Mesenchymal stem cell (in vitro differentiated cells and primary cell): ENCODE data around the gene CCL1.
A peak's percentile ranks its signal among the peaks of the same experiment; 100 is the strongest.

Source experiments
- DNase-seq: peaks from one replicate; pipeline ENCODE4 v3.0.0-alpha.2; 2013
- H2AFZ ChIP-seq: one replicate; pipeline ENCODE4 v1.6.1; 2013; ENCODE audit warnings: low read depth, mild to moderate bottlenecking, control low read depth, inconsistent platforms, low read length, moderate library complexity
- H2AK5ac ChIP-seq: 2 replicates; pipeline ENCODE4 v1.6.1; 2013; ENCODE audit warnings: low read length, moderate library complexity, mild to moderate bottlenecking, inconsistent platforms; ENCODE audit not compliant: severe bottlenecking
- H2BK120ac ChIP-seq: one replicate; pipeline ENCODE4 v1.6.1; 2013; ENCODE audit warnings: low read depth, mild to moderate bottlenecking, inconsistent platforms, low read length, moderate library complexity
- H2BK12ac ChIP-seq, 2 experiments: one replicate each; pipeline ENCODE4 v1.6.1; 2013; ENCODE audit warnings: inconsistent platforms in 2 of 2, low read length in 2 of 2, mild to moderate bottlenecking in 2 of 2, moderate library complexity in 2 of 2, control low read depth in 1 of 2
- H2BK15ac ChIP-seq: one replicate; pipeline ENCODE4 v1.6.1; 2013; ENCODE audit warnings: mild to moderate bottlenecking, low read depth, inconsistent platforms; ENCODE audit not compliant: poor library complexity, severe bottlenecking
- H2BK5ac ChIP-seq: 2 replicates; pipeline ENCODE4 v1.6.1; 2013; ENCODE audit warnings: low read depth, mild to moderate bottlenecking, low read length, control low read depth, inconsistent platforms; ENCODE audit not compliant: poor library complexity, severe bottlenecking
- H3K14ac ChIP-seq, 2 experiments: one replicate each; pipeline ENCODE4 v1.6.1; 2013; ENCODE audit warnings: inconsistent platforms in 2 of 2, low read length in 2 of 2, control low read depth in 1 of 2, mild to moderate bottlenecking in 1 of 2, moderate library complexity in 1 of 2
- H3K18ac ChIP-seq, 2 experiments: one replicate each; pipeline ENCODE4 v1.6.1; 2013; ENCODE audit warnings: inconsistent platforms in 2 of 2, low read length in 2 of 2, control low read depth in 1 of 2, low read depth in 1 of 2, mild to moderate bottlenecking in 1 of 2
- H3K23ac ChIP-seq, 2 experiments: one replicate each; pipeline ENCODE4 v1.6.1; 2013; ENCODE audit warnings: inconsistent platforms in 2 of 2, low read length in 2 of 2, mild to moderate bottlenecking in 2 of 2, moderate library complexity in 2 of 2, control low read depth in 1 of 2
- H3K27ac ChIP-seq: 2 replicates; pipeline ENCODE4 v1.5.1; 2013; ENCODE audit warnings: mild to moderate bottlenecking, moderate library complexity, low read length, control low read depth, inconsistent platforms; ENCODE audit not compliant: poor library complexity, severe bottlenecking
- H3K27me3 ChIP-seq, 2 experiments: 2 replicates each; pipeline versions ENCODE4 v1.6.1 to v1.7.0; 2013; ENCODE audit warnings: low read length in 2 of 2, mild to moderate bottlenecking in 2 of 2, moderate library complexity in 2 of 2, control low read depth in 1 of 2, inconsistent platforms in 1 of 2; ENCODE audit not compliant: control insufficient read depth in 1 of 2, insufficient read depth in 1 of 2
- H3K36me3 ChIP-seq, 2 experiments: 2 replicates each; pipeline versions ENCODE4 v1.6.1 to v1.7.0; 2013; ENCODE audit warnings: low read length in 2 of 2, control low read depth in 1 of 2, inconsistent platforms in 1 of 2, low read depth in 1 of 2, mild to moderate bottlenecking in 1 of 2; ENCODE audit not compliant: insufficient read depth in 2 of 2, control insufficient read depth in 1 of 2
- H3K4ac ChIP-seq, 2 experiments: one replicate each; pipeline ENCODE4 v1.6.1; 2013; ENCODE audit warnings: inconsistent platforms in 2 of 2, low read length in 2 of 2, mild to moderate bottlenecking in 2 of 2, moderate library complexity in 2 of 2, control low read depth in 1 of 2, low read depth in 1 of 2
- H3K4me1 ChIP-seq: 2 replicates; pipeline ENCODE4 v1.6.1; 2013; ENCODE audit warnings: low read depth, low read length, control low read depth; ENCODE audit not compliant: control insufficient read depth, insufficient read depth
- H3K4me2 ChIP-seq: 2 replicates; pipeline ENCODE4 v1.6.1; 2013; ENCODE audit warnings: low read length, mild to moderate bottlenecking, inconsistent platforms; ENCODE audit not compliant: poor library complexity, severe bottlenecking
- H3K4me3 ChIP-seq, 2 experiments: 2 replicates each; pipeline versions ENCODE4 v1.5.1 to v1.7.0; 2013; ENCODE audit warnings: low read length in 2 of 2, mild to moderate bottlenecking in 2 of 2, control low read depth in 1 of 2, low read depth in 1 of 2; ENCODE audit not compliant: insufficient read depth in 1 of 2
- H3K79me1 ChIP-seq: replicated peaks from 2 replicates; pipeline ENCODE4 v1.6.1; 2013; ENCODE audit warnings: mild to moderate bottlenecking, control low read depth, low read length, inconsistent platforms; ENCODE audit not compliant: poor library complexity, severe bottlenecking
- H3K9ac ChIP-seq: 2 replicates; pipeline ENCODE4 v1.7.0; 2013; ENCODE audit warnings: mild to moderate bottlenecking, low read length, moderate library complexity
- H3K9me3 ChIP-seq: 2 replicates; pipeline ENCODE4 v1.7.0; 2013; ENCODE audit warnings: mild to moderate bottlenecking, low read length; ENCODE audit not compliant: control insufficient read depth
- H4K8ac ChIP-seq: one replicate; pipeline ENCODE4 v1.6.1; 2013; ENCODE audit warnings: inconsistent platforms, mild to moderate bottlenecking, low read length, moderate library complexity
- H4K91ac ChIP-seq: one replicate; pipeline ENCODE4 v1.6.1; 2013; ENCODE audit warnings: mild to moderate bottlenecking, low read length, inconsistent platforms
- WGBS: methylation state at CpG from one replicate; pipeline ENCODE4 v1.1.7; 2013; ENCODE audit warnings: mixed read lengths; 5-methylcytosine and 5-hydroxymethylcytosine counted together

CCL1 gene

GRCh38 chr17:34378664-34379101, 15.7 kb upstream of the CCL1 start:
- no peak overlapping the region for H2AFZ ChIP-seq
- H3K36me3 ChIP-seq: no peaks in the 10 kb centered on the region
- H4K91ac ChIP-seq: no peak overlapping the region
- peak overlapping the region; percentile 51 for H3K9ac ChIP-seq
- H3K4me2 ChIP-seq: no peak overlapping the region
- no peak overlapping the region for H3K4ac ChIP-seq
- no peaks in the 10 kb centered on the region for H3K79me1 ChIP-seq
- no peaks in the 10 kb centered on the region for H3K4me1 ChIP-seq
- H3K23ac ChIP-seq: no peak overlapping the region
- no peak overlapping the region for H2BK5ac ChIP-seq
- H2BK12ac ChIP-seq: no peak overlapping the region
- no peak overlapping the region for H3K14ac ChIP-seq
- H2BK15ac ChIP-seq: no peak overlapping the region
- H4K8ac ChIP-seq: no peak overlapping the region
- no peaks in the 10 kb centered on the region for H3K9me3 ChIP-seq
- H2BK120ac ChIP-seq: no peak overlapping the region
- no peak overlapping the region for H3K18ac ChIP-seq
- no peaks in the 10 kb centered on the region for H3K27me3 ChIP-seq
- H3K27ac ChIP-seq: no peak overlapping the region
- peak overlapping the region in 1 of 2 experiments; percentile 42 for H3K4me3 ChIP-seq
- no peak overlapping the region for H2AK5ac ChIP-seq
- no peak for DNase-seq
- WGBS: 79% methylated on average over 6 of the region's 6 CpGs

DNA sequence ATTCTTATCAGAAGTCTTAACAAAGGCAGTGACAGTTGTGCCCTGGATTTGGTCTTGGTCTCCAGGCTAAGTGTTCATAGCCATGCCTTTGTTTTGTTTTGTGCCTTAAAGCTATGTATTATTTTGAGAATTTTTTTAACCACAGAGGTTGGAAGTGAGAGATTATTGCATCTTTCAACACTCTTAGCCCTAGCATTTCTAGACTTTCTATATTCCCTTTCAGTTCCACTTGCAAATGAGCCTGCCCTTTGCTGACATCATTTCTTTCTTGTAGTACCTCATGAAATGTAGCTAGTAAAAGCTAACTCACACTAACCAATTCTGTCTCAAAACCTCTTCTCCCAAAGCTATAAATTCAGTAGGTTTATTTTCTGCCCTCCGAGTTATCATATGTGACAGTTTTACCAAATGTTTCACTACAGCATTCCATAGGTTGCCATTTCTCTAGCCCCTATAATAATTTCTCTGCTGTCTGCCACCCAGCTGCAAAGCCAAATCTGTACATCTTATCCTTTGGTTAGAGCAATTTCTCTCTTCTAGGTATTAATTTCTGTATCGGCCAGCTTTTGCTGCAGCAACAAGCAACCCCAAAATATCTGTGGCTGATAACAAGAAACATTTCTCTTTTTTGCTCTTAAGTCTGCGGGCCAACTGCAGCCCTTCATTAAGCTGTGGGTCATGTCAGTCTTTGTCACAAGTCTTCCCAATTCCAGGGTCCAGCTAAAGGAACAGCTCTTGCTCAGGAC, 14.2 kb upstream of the CCL1 start:
- Histone ChIP-seq H3K27ac (no peak overlapping the region), H3K9ac (no peak overlapping the region), H3K14ac (no peak overlapping the region), H3K18ac (no peak overlapping the region), H4K8ac (no peak overlapping the region), H2AK5ac (no peak overlapping the region), H3K23ac (no peak overlapping the region), H2BK12ac (no peak overlapping the region), H2AFZ (no peak overlapping the region), H3K36me3 (no peaks in the 10 kb centered on the region), H3K4me3 (no peak overlapping the region), H3K27me3 (peaks cover 0 to 3% of the 10 kb centered on the region in 2 experiments), H2BK5ac (no peak overlapping the region), H2BK15ac (no peak overlapping the region), H3K4ac (no peak overlapping the region), H4K91ac (no peak overlapping the region), H3K9me3 (no peaks in the 10 kb centered on the region), H3K79me1 (no peaks in the 10 kb centered on the region), H3K4me2 (no peak overlapping the region), H2BK120ac (no peak overlapping the region), H3K4me1 (no peaks in the 10 kb centered on the region)
- 88% methylated on average over 3 of the region's 3 CpGs for WGBS
- no peak for DNase-seq

- peaks cover 0 to 12% of the 10 kb centered on the region in 2 experiments for H3K27me3 ChIP-seq
- no peak overlapping the region for H2BK120ac ChIP-seq
- H2BK12ac ChIP-seq: no peak overlapping the region
- no peaks in the 10 kb centered on the region for H3K36me3 ChIP-seq
- no peaks in the 10 kb centered on the region for H3K9me3 ChIP-seq
- no peak overlapping the region for H3K18ac ChIP-seq
- H3K4me1 ChIP-seq: no peaks in the 10 kb centered on the region
- no peak overlapping the region for H3K14ac ChIP-seq
- H3K4me3 ChIP-seq: no peak overlapping the region
- H3K27ac ChIP-seq: no peak overlapping the region
- H3K4ac ChIP-seq: no peak overlapping the region
- H3K23ac ChIP-seq: no peak overlapping the region
- H3K9ac ChIP-seq: no peak overlapping the region
- no peak overlapping the region for H3K4me2 ChIP-seq
- no peak overlapping the region for H2BK15ac ChIP-seq
- no peak overlapping the region for H4K91ac ChIP-seq
- H3K79me1 ChIP-seq: no peaks in the 10 kb centered on the region
- no peak overlapping the region for H2AFZ ChIP-seq
- 93% methylated on average over 11 of the region's 11 CpGs for WGBS
- H4K8ac ChIP-seq: no peak overlapping the region
- H2AK5ac ChIP-seq: no peak overlapping the region
- H2BK5ac ChIP-seq: no peak overlapping the region
- DNase-seq: no peak
These were observed 12.5 kb upstream of the CCL1 start for GRCh38 chr17:34375426-34375997.

- Histone ChIP-seq H2AFZ (no peak overlapping the region), H3K18ac (no peak overlapping the region), H3K4me3 (no peak overlapping the region), H3K4me2 (no peak overlapping the region), H3K27ac (no peak overlapping the region), H3K9ac (no peak overlapping the region), H3K9me3 (no peaks in the 10 kb centered on the region), H4K8ac (no peak overlapping the region), H2BK5ac (no peak overlapping the region), H3K27me3 (peaks cover 0 to 14% of the 10 kb centered on the region in 2 experiments), H3K14ac (no peak overlapping the region), H2BK12ac (no peak overlapping the region), H3K4me1 (no peaks in the 10 kb centered on the region), H3K4ac (no peak overlapping the region), H3K79me1 (no peaks in the 10 kb centered on the region), H3K36me3 (no peaks in the 10 kb centered on the region), H2AK5ac (no peak overlapping the region), H2BK120ac (no peak overlapping the region), H3K23ac (no peak overlapping the region), H2BK15ac (no peak overlapping the region), H4K91ac (no peak overlapping the region)
- 71% methylated on average over 4 of the region's 5 CpGs for WGBS
- no peak for DNase-seq
These were observed 11.4 kb upstream of the CCL1 start for GRCh38 chr17:34374457-34374856.
